Sciatic nerve (tissue), 2 donors: ENCODE data around the gene MIGA2. TPM values are rescaled to one million over a fixed set of nuclear protein-coding genes. Genes with fewer than 3 reads are reported as not detected.

Source experiments
- ATAC-seq: fragments of 200-7000 bp; cut with Tn5 transposase; one replicate; pipeline ENCODE4 v1.9.1; 2020; ENCODE audit warnings: mild to moderate bottlenecking, moderate library complexity
- DNase-seq: peaks from one replicate; pipeline ENCODE4 v3.0.0-alpha.2; 2020; ENCODE audit warnings: low spot score
- intact Hi-C: fragments of 100-400 bp; cut with DNase I; formaldehyde crosslinking; loops from one replicate; pipeline ENCODE4 v1.14.2; 2022
- total RNA-seq: library from RNA; stranded (reverse); fragmentation: NEBNext Ultra II Directional; extraction: Animal tissue kit (Norgen Biotek cat#: 25700); gene quantifications from one replicate; pipeline ENCODE4 v1.2.1, GENCODE V29; 2021
- donor health status: DM: no; HTN: no; CAD: no.
- donor health status: DM: no; HTN: no; CAD: no.

MIGA2 gene
- total RNA-seq, 1 donor from 2014 or later = 25.5 TPM

DNA sequence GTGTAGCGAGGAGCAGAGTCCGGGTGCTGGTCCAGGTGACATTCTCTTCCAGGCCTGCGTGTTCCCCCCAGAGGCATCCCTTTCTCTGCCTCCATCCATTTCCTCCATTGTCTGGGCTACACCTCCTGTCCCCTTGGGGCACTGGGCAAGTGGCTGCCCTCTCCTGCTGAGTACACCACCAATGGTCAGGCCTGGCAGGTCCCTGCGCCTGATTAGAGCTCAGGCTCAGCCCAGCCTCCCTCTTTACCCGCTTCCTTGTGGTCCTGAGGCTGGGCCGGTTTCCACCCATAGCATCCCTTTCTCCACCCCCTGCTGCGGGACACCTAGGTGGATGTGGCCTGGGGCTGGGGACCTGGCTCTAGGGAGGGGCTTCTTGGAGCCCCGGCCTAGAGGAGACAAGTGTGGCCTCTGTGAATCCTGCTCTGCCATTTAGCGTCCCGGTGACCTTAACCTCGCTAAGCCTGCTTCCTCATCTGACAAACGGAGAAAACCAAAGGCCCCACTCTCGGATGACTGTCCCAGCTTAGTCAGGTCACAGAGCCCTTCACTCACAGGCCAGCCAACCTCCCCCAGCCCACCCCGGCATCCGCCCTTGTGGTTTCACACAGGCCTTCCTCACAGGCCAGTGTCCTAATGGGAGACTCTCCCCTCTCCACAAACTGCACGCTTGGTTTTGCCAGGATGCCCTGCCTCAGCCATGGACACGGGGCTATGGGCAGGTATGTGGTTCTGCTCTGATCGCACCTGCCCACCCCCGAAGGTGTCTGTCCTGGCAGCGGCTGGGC is 57.4 kb downstream of the MIGA2 start:
- no peak for ATAC-seq

DNA sequence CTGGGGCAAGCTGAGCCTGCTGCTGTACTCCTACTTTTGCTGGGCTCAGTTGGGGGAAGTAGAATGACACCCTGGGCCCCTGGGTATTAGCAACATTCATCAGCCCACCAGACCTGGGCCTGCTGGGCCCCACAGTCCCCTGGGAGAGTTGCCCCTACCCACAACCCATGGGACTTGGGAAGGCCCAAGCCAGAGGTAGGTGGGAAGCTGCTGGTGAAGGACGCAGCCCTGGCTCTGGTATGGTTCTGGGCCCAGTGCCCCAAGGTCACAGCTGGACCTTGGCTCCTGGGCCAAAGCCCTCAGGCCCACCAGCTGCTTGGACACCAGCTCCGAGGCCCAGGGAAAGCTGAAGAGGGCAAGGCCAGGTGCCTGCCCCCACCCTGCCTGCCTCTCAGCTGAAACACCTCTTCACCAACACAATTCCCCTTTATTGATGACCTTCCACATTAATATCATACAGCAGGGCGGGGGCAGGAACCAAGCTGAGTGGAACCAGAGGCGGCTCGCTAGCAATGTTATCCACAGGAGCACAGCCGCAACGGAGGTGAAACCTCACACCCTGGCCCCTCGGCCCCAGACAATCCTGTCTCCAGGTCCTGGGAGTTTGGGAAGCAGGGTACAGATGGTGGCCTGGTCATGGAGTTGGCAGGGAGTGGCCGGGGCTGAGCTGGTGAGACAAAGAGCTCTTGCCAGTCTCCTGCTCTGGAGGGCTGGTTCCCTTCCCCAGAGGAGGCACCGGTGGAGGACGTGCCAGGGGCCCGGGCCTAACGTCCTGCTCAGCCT is 58.2 kb downstream of the MIGA2 start:
- intact Hi-C loops = no loop called here
- ATAC-seq (peak; percentile 11), DNase-seq (no peak)

More for the DNA sequence above, 57.4 kb downstream of the MIGA2 start:
- DNase-seq = no peak
- intact Hi-C loops = no loop called here

GRCh38 chr9:129095170-129095667 is 58.8 kb downstream of the MIGA2 start:
- ATAC-seq = no peak
- intact Hi-C loops = no loop called here
- no peak for DNase-seq

- ATAC-seq (no peak), DNase-seq (no peak)
- intact Hi-C loops = no loop called here
Measured at GRCh38 chr9:129095908-129096307, 59.5 kb downstream of the MIGA2 start.

- DNase-seq = no peak
- intact Hi-C loops = no loop called here
- no peak for ATAC-seq
Measured at GRCh38 chr9:129097671-129098306, 61.4 kb downstream of the MIGA2 start.

DNA sequence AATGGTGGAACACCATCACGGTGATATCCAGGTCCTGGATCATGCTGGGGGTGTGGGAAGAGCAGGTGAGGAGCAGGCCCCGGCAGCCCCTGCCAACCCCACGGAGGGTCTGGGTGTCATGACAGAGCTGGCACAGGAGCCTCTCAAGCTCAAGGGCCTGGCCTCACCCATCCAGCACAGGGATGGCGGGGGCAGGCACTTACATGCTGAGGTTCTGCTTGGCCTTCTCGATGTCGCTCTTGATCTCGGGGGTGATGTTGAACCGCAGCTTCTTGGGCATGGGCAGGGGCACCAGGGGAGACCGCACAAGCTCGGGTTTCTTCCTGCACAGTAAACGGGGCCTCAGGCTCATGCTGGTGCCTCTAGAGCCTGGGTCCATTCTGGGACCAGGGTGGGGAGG is 61.9 kb downstream of the MIGA2 start:
- intact Hi-C loops = no loop called here
- DNase-seq = no peak
- no peak for ATAC-seq

DNA sequence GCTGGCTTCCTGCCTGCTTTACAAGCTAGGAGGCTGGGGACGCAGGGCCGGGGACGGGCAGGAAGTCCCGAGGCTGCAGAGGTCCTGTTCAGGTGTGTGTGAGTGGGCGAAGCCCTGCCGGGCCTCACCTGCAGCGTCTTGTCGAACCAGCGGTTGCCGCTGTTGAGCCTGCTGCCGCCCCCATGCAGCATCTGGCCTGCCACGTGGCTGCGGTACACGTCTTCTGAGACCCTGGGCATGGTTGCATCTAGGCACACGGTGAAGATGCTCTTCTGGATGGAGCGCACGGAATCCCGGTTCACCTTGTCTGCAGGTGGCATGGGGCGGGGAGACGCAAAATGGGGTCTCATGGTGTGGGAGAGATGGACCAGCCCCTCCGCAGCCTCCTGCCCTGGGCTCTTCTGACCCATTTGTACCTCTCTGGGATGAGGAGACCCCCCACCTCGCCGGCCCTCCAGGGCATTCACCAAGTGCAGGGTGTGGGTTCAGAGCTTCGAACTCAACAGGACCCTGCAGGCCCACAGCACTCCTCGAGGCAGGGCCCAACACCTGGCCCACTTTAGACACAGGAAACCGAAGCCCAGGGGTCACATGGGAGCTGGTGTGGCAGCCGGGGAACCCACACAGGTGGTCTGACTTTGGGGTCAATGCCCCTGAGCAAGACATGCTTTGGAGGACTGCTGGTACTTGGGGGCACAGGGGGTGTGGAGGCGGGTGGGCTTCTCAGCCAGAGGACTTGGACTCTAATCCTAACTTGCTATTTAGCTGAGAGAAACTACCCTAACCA is 64.2 kb downstream of the MIGA2 start:
- intact Hi-C loops = no loop called here
- ATAC-seq = no peak
- DNase-seq = no peak

DNA sequence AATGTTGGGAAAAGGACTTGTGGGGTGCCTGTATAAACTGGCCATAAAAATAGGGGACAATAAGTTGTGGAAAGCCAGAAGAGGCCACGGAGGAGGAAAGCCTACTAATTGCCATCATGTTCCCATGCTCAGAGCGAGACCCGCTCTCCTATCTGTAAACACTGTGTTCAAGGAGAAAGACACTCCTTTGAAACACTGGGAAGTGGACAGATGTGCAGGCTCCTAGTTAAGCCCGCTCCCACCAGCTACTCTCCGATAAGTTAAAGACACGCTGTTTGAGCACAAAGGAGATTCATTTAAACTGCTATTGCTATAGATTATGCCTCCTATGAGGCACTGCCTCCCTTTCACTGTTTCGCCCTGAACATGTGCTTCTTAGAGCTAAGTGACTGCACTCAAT is 64.9 kb downstream of the MIGA2 start:
- intact Hi-C loops = no loop called here
- DNase-seq (no peak), ATAC-seq (no peak)

GRCh38 chr9:129102095-129102525 is 65.7 kb downstream of the MIGA2 start:
- DNase-seq (no peak), ATAC-seq (no peak)
- intact Hi-C loops = no loop called here

GRCh38 chr9:129102791-129103594 is 66.6 kb downstream of the MIGA2 start:
- intact Hi-C loops = no loop called here
- peak; percentile 52 for ATAC-seq
- no peak for DNase-seq

- intact Hi-C loops = no loop called here
- ATAC-seq = peak; percentile 3
- DNase-seq = no peak
Measured at GRCh38 chr9:129103595-129103965, 67.2 kb downstream of the MIGA2 start.

GRCh38 chr9:129104051-129104450 is 67.6 kb downstream of the MIGA2 start:
- DNase-seq = no peak
- no peak for ATAC-seq
- intact Hi-C loops = no loop called here

DNA sequence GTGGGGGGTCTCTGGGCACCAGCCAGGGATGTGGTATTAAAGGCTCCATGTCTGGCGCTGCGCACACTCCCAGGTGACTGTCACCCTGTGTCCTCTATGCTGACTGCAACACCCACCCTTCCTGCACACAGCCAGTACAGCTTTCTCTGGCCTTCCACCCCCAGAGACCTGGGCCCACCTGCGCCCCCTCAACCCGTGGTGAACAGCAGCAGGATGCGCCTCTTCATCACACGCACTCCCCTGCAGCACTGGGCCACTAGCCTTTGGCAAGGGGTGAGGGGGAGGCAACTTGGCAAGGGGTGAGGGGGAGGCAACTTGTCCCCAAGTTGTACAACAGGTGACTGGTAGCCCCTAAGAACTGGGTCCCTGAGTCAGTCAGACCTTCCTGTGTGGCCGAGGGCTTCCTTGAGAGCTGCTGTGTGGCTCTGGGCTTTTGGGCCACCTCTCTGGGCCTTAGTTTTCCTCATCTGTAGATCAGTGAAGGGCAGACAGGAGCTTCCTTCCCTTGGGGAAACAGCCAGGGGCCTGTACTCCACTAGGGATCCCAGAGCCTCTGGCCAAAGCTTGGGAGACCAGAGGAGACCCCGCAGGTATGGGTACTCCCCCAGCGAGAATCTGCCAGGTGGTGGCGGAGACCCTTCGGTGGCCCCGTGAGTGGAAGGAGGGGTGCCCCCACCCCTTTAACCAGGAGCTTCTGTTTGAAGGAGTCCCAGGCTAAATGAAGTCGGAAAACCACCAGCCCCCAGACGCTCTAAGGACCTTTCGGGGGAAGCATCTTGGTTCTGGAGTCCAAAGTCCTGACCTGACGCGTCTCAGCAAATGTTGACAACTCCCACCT is 69.7 kb downstream of the MIGA2 start:
- DNase-seq (no peak), ATAC-seq (no peak)
- intact Hi-C loops = no loop called here

DNA sequence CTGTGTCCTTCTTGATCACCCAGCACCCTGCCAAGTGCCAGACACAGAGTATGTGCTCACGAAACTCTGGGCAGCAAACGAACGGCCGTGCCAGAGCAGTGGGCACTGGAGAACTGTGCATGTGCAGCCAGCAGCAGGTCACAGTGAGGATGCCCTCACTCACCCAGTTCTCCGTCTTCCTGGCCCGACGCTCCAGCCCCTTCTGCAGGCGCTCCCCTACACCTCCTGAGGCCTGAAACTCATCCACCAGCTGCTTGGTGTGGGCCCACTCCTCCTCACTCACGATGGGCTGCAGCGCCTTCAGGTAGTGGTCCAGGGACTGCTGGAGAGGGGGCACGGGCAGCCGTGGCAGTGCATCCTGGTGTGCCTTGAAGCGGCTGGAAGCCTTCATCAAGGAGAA is 71.2 kb downstream of the MIGA2 start:
- intact Hi-C loops = no loop called here
- ATAC-seq (no peak), DNase-seq (no peak)

GRCh38 chr9:129108083-129108804 is 71.8 kb downstream of the MIGA2 start:
- intact Hi-C loops = no loop called here
- ATAC-seq (no peak), DNase-seq (no peak)

DNA sequence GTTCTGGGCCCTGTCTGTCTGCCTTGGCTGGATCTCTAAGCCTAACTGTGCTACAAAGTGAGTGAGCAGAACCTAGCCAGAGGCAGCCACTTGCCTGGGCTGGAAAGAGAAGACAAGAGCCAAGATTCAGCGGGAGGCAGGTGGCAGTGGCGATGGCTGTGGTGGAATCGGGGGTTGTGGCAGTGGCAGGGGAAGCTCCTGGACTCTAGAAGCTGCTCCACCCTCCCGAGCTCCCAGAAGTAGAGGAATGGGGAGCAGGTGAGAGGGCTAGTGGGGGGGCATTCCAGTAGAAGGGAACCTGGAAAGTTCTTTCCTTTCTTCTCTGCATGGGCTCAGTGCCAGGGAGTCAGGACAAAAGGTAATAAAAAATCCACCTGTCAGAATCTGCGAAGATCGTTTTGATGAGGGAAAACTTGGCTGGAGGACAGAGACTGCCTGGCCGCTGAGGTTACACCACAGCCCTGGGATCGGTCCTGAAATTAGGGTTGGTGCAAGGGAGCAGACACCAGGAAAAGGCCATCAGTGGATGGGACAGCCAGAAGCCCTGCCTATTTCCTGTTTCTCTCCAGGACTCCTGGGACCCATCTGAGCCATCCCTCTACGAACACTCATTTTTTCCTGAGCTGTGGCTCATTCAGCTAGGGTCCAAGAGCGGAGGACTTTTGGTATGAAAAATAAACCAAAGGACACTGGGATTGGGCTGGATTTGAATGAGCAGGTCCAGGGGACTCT is 72.5 kb downstream of the MIGA2 start:
- no peak for DNase-seq
- intact Hi-C loops = no loop called here
- peak; percentile 4 for ATAC-seq
